Renal cortex interstitium (tissue), 11 donors: ENCODE data around the gene MIPOL1. TPM values are rescaled to one million over a fixed set of nuclear protein-coding genes. Genes with fewer than 3 reads are reported as not detected.
"Not testable (repeated sequence)": the region's sequence is repeated elsewhere in the genome, so short reads cannot be mapped to it uniquely, and the experiment has no call there.

Source experiments
- DNase-seq, 11 donors: peaks; one replicate each; pipeline ENCODE4 v3.0.0-alpha.2; 2013; ENCODE audit warnings: low read depth in 9 of 11, low spot score in 4 of 11; ENCODE audit errors: extremely low read depth in 1 of 11
- polyA plus RNA-seq, 3 donors: library from polyadenylated mRNA; unstranded; fragments of 120-200 nt; gene quantifications; one replicate each; pipeline ENCODE4 v1.2.1, GENCODE V29; 2013; ENCODE audit not compliant: insufficient read length in 3 of 3

MIPOL1 gene
- polyA plus RNA-seq, 3 donors: 8.9 to 13.0 (median 9.8) TPM

GRCh38 chr14:37417833-37418232 is 220.1 kb downstream of the MIPOL1 start:
- no peak for DNase-seq

- DNase-seq: no peak
These were observed 222.9 kb downstream of the MIPOL1 start for GRCh38 chr14:37420622-37421021.

- no peak for DNase-seq
These were observed 224.6 kb downstream of the MIPOL1 start for GRCh38 chr14:37422319-37422718.

- DNase-seq: no peak
These were observed 225.0 kb downstream of the MIPOL1 start for GRCh38 chr14:37422748-37423147.

GRCh38 chr14:37428954-37429353 is 231.2 kb downstream of the MIPOL1 start:
- DNase-seq: no peak

- DNase-seq: no peak
These were observed 231.9 kb downstream of the MIPOL1 start for GRCh38 chr14:37429618-37430017.

GRCh38 chr14:37434867-37435266 is 237.1 kb downstream of the MIPOL1 start:
- no peak for DNase-seq

- no peak for DNase-seq
These were observed 238.8 kb downstream of the MIPOL1 start for GRCh38 chr14:37436519-37436918.

GRCh38 chr14:37437490-37437889 is 239.8 kb downstream of the MIPOL1 start:
- DNase-seq: no peak

- no peak for DNase-seq
These were observed 240.7 kb downstream of the MIPOL1 start for GRCh38 chr14:37438444-37438843.

- no peak for DNase-seq
These were observed 245.7 kb downstream of the MIPOL1 start for GRCh38 chr14:37443461-37443860.

- no peak for DNase-seq
These were observed 250.2 kb downstream of the MIPOL1 start for GRCh38 chr14:37447883-37448391.

- DNase-seq: no peak
These were observed 254.6 kb downstream of the MIPOL1 start for GRCh38 chr14:37452323-37452722.

GRCh38 chr14:37453985-37454384 is 256.2 kb downstream of the MIPOL1 start:
- DNase-seq: no peak

GRCh38 chr14:37457334-37457733 is 259.6 kb downstream of the MIPOL1 start:
- DNase-seq: no peak

GRCh38 chr14:37462426-37462825 is 264.7 kb downstream of the MIPOL1 start:
- not testable (repeated sequence) for DNase-seq

- DNase-seq: no peak
These were observed 266.6 kb downstream of the MIPOL1 start for GRCh38 chr14:37464192-37464858.

GRCh38 chr14:37466003-37466622 is 268.4 kb downstream of the MIPOL1 start:
- DNase-seq: peak in 1 of 11 donors; percentile 2

GRCh38 chr14:37466623-37467088 is 268.9 kb downstream of the MIPOL1 start:
- DNase-seq: peak in 1 of 11 donors; percentile 9

GRCh38 chr14:37469650-37470049 is 271.9 kb downstream of the MIPOL1 start:
- DNase-seq: no peak

- no peak for DNase-seq
These were observed 272.5 kb downstream of the MIPOL1 start for GRCh38 chr14:37470251-37470650.
